ENCODE results near the gene CNTRL. TPM values are rescaled to one million over a fixed set of nuclear protein-coding genes. Genes with fewer than 3 reads are reported as not detected.

Gene CNTRL
- total RNA-seq, 1 experiment from 2014 or later: 18.9 TPM

DNA sequence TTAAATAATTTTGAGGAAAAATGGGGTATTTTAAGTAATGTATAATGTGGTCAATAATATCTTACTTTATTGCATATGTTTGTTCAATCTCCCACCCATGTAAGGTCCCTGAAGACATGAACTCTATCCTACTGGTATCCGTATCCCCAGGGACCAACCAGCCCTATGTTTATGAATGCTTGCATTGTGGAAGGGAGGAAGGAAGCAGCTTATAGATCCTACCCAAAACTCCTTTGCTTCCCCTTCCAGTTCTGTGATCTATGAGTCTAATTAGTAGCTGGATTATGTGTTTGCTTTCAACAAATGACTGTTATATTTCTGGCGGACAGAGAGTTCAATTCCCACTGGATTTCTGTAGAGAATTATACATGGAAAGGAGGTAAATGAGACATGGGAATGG is 45.6 kb downstream of the CNTRL start:
- H3K4me3 Mint-ChIP-seq (ENCODE audit: unreplicated experiment): peak overlapping the region; percentile 89
- no peak overlapping the region for H3K27ac Mint-ChIP-seq (ENCODE audit: low read depth, unreplicated experiment)
- H3K4me1 Mint-ChIP-seq (ENCODE audit: insufficient read depth, unreplicated experiment): peaks cover 16% of the 10 kb centered on the region
- ChIA-PET CTCF (interaction anchor here (0.6 to 1.9 kb wide), 7 partner anchors 13 to 117 kb away, joined by 3 to 9 read pairs (median 4); partner anchors contain the start of gene CNTRL), POLR2A (interaction anchor here (0.5 to 3.6 kb wide), 12 partner anchors 8 to 253 kb away, joined by 3 to 45 read pairs (median 8); partner anchors contain the start of genes CNTRL and GSN)
- intact Hi-C loops (cut with micrococcal nuclease): loop anchor here (2.0 to 5.0 kb wide), 2 partner anchors 37 to 46 kb away; partner anchors contain the start of gene CNTRL
- no peak for DNase-seq (ENCODE audit: unreplicated experiment)
- H3K27me3 Mint-ChIP-seq (ENCODE audit: insufficient read depth, unreplicated experiment): no peaks in the 10 kb centered on the region
- H3K36me3 Mint-ChIP-seq (ENCODE audit: insufficient read depth, unreplicated experiment): peaks cover under 1% of the 10 kb centered on the region
- TF ChIP-seq, protein P1, sequence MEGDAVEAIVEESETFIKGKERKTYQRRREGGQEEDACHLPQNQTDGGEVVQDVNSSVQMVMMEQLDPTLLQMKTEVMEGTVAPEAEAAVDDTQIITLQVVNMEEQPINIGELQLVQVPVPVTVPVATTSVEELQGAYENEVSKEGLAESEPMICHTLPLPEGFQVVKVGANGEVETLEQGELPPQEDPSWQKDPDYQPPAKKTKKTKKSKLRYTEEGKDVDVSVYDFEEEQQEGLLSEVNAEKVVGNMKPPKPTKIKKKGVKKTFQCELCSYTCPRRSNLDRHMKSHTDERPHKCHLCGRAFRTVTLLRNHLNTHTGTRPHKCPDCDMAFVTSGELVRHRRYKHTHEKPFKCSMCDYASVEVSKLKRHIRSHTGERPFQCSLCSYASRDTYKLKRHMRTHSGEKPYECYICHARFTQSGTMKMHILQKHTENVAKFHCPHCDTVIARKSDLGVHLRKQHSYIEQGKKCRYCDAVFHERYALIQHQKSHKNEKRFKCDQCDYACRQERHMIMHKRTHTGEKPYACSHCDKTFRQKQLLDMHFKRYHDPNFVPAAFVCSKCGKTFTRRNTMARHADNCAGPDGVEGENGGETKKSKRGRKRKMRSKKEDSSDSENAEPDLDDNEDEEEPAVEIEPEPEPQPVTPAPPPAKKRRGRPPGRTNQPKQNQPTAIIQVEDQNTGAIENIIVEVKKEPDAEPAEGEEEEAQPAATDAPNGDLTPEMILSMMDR (IDR thresholded peaks at IDR 0.05; ENCODE audit: unreplicated experiment): no peak
- no peaks in the 10 kb centered on the region for H3K9me3 Mint-ChIP-seq (ENCODE audit: unreplicated experiment)
- no TSS peak for BruUV-seq (replicated peaks)

GRCh38 chr9:121121582-121122087 is 46.9 kb downstream of the CNTRL start:
- H3K4me1 Mint-ChIP-seq (ENCODE audit: insufficient read depth, unreplicated experiment): peaks cover 16% of the 10 kb centered on the region
- H3K4me3 Mint-ChIP-seq (ENCODE audit: unreplicated experiment): peak overlapping the region; percentile 89
- peak overlapping the region; percentile 80 for H3K27ac Mint-ChIP-seq (ENCODE audit: low read depth, unreplicated experiment)
- BruUV-seq (replicated peaks): no TSS peak
- no peaks in the 10 kb centered on the region for H3K9me3 Mint-ChIP-seq (ENCODE audit: unreplicated experiment)
- TF ChIP-seq, protein P1 (IDR thresholded peaks at IDR 0.05; ENCODE audit: unreplicated experiment): no peak
- peak; percentile 98 for DNase-seq (ENCODE audit: unreplicated experiment)
- CTCF ChIA-PET: interaction anchor here (0.5 to 2.0 kb wide), 17 partner anchors 10 to 1670 kb away, joined by 3 to 9 read pairs (median 3); no protein-coding TSS in a partner anchor
- H3K27me3 Mint-ChIP-seq (ENCODE audit: insufficient read depth, unreplicated experiment): no peaks in the 10 kb centered on the region
- intact Hi-C loops (cut with micrococcal nuclease): loop anchor here (2.0 to 5.0 kb wide), 2 partner anchors 36 to 47 kb away; partner anchors contain the start of gene CNTRL
- H3K36me3 Mint-ChIP-seq (ENCODE audit: insufficient read depth, unreplicated experiment): peaks cover 6% of the 10 kb centered on the region
- POLR2A ChIA-PET: interaction anchor here (0.6 to 3.6 kb wide), 42 partner anchors 8 to 503 kb away, joined by 3 to 45 read pairs (median 6); partner anchors contain the start of genes CNTRL, GSN, PSMD5 and RAB14

- ChIA-PET CTCF (interaction anchor here (0.5 to 2.0 kb wide), 10 partner anchors 27 to 1149 kb away, joined by 3 to 9 read pairs (median 4); no protein-coding TSS in a partner anchor), POLR2A (interaction anchor here (0.6 to 3.6 kb wide), 32 partner anchors 7 to 504 kb away, joined by 3 to 45 read pairs (median 6); partner anchors contain the start of genes CNTRL, GSN, PSMD5 and RAB14)
- Mint-ChIP-seq H3K27me3 (ENCODE audit: insufficient read depth, unreplicated experiment) (no peaks in the 10 kb centered on the region), H3K4me1 (ENCODE audit: insufficient read depth, unreplicated experiment) (peaks cover 16% of the 10 kb centered on the region), H3K36me3 (ENCODE audit: insufficient read depth, unreplicated experiment) (peaks cover 6% of the 10 kb centered on the region), H3K9me3 (ENCODE audit: unreplicated experiment) (no peaks in the 10 kb centered on the region), H3K27ac (ENCODE audit: low read depth, unreplicated experiment) (peak overlapping the region; percentile 80), H3K4me3 (ENCODE audit: unreplicated experiment) (peak overlapping the region; percentile 89)
- TF ChIP-seq, protein P1 (IDR thresholded peaks at IDR 0.05; ENCODE audit: unreplicated experiment): no peak
- intact Hi-C loops (cut with micrococcal nuclease): loop anchor here (5.0 kb wide), 1 partner anchor 35 kb away; no protein-coding TSS in a partner anchor
- BruUV-seq (replicated peaks): no TSS peak
- DNase-seq (ENCODE audit: unreplicated experiment): peak; percentile 16
Observed at GRCh38 chr9:121122246-121123032, 47.7 kb downstream of the CNTRL start.
